Panc1 (cell line): ENCODE data around the gene IGFBP6. TPM values are rescaled to one million over a fixed set of nuclear protein-coding genes. Genes with fewer than 3 reads are reported as not detected.
A peak's percentile ranks its signal among the peaks of the same experiment; 100 is the strongest.

Experiments
- ATAC-seq: fragments of 200-7000 bp; cut with Tn5 transposase; 2 replicates; pipeline ENCODE4 v1.9.1; 2020; ENCODE audit warnings: mild to moderate bottlenecking, moderate library complexity
- BruUV-seq: library from RNA; stranded (reverse); fragments of 400-500 nt; replicated peaks from 2 replicates; lab custom pipeline; 2021; lab: Mats Ljungman, UMichigan
- CTCF ChIA-PET: fragments of 300-600 bp; sonication (Branson Sonifier 250); formaldehyde crosslinking; loops from one replicate; lab custom pipeline; 2022; ENCODE audit warnings: antibody characterized with exemption; lab: Charles Lee
- POLR2A ChIA-PET: fragments of 300-600 bp; sonication (Branson Sonifier 250); formaldehyde crosslinking; loops from one replicate; lab custom pipeline; 2022; ENCODE audit warnings: antibody characterized with exemption; lab: Charles Lee
- DNase-seq: peaks from one replicate; pipeline ENCODE4 v3.0.0-alpha.2; 2010; ENCODE audit warnings: low read depth, low spot score
- H3K27ac ChIP-seq: 2 replicates; pipeline ENCODE4 v1.5.1; 2011; ENCODE audit warnings: mild to moderate bottlenecking, low read length, inconsistent platforms
- H3K27me3 ChIP-seq: fragments of 200-500 bp; sonication (Bioruptor generic); 2 replicates; pipeline ENCODE4 v1.6.0; 2014; ENCODE audit warnings: low read length, inconsistent platforms; ENCODE audit not compliant: control insufficient read depth, insufficient read depth
- H3K36me3 ChIP-seq: fragments of 200-500 bp; sonication (Bioruptor generic); 2 replicates; pipeline ENCODE4 v1.5.1; 2014; ENCODE audit warnings: inconsistent platforms, mild to moderate bottlenecking, low read length, moderate library complexity; ENCODE audit not compliant: control insufficient read depth, insufficient read depth
- H3K4me1 ChIP-seq: 2 replicates; pipeline ENCODE4 v1.5.1; 2011; ENCODE audit warnings: inconsistent platforms, mild to moderate bottlenecking, low read length, moderate library complexity; ENCODE audit not compliant: control insufficient read depth, insufficient read depth
- H3K4me3 ChIP-seq, 2 experiments: 2 replicates each; pipeline ENCODE4 v1.5.1; 2011 to 2012; ENCODE audit warnings: low read depth in 2 of 2, low read length in 2 of 2, mild to moderate bottlenecking in 2 of 2, inconsistent platforms in 1 of 2, moderate library complexity in 1 of 2
- H3K9me3 ChIP-seq: fragments of 200-500 bp; sonication (Bioruptor generic); 2 replicates; pipeline ENCODE4 v1.5.1; 2014; ENCODE audit warnings: low read depth, mild to moderate bottlenecking, inconsistent platforms, low read length, moderate library complexity; ENCODE audit not compliant: control insufficient read depth, insufficient read depth
- POLR2AphosphoS5 ChIP-seq: IDR thresholded peaks from 2 replicates; pipeline ENCODE4 v1.6.1; 2012; ENCODE audit warnings: mild to moderate bottlenecking, low read depth, low read length, moderate library complexity
- SIN3A ChIP-seq: IDR thresholded peaks from 2 replicates; pipeline ENCODE4 v1.6.1; 2012; ENCODE audit warnings: low read depth, mild to moderate bottlenecking, low read length, moderate library complexity, borderline replicate concordance; ENCODE audit not compliant: insufficient read depth
- TCF7L2 ChIP-seq: IDR thresholded peaks from 2 replicates; pipeline ENCODE4 v1.6.1; 2011; ENCODE audit warnings: mild to moderate bottlenecking, low read depth, low read length, inconsistent platforms
- in situ Hi-C: cut with HindIII; loops from 2 replicates; pipeline ENCODE4 v1.10.0; 2016; ENCODE audit warnings: low sequenced_read_pairs, low pct_unique_long_range_greater_than_20kb
- intact Hi-C: fragments of 100-400 bp; cut with micrococcal nuclease; formaldehyde crosslinking; loops from one replicate; pipeline ENCODE4 v1.10.0; 2022; ENCODE audit not compliant: unreplicated experiment
- total RNA-seq: library from RNA; stranded (reverse); gene quantifications from one replicate; pipeline ENCODE4 v1.2.1, GENCODE V29; 2021; ENCODE audit not compliant: unreplicated experiment
- TF ChIP-seq, protein P1 (sequence below): fragments of 450-650 bp; IDR thresholded peaks from 2 replicates; pipeline ENCODE4 v1.5.1; 2017; ENCODE audit warnings: mild to moderate bottlenecking
- TF ChIP-seq, protein P2 (sequence below), 2 experiments: IDR thresholded peaks; 2 replicates each; pipeline ENCODE4 v1.6.1; 2011 to 2012; ENCODE audit warnings: low read depth in 2 of 2, control low read depth in 1 of 2, low read length in 1 of 2, mild to moderate bottlenecking in 1 of 2, moderate library complexity in 1 of 2; ENCODE audit not compliant: insufficient read depth in 1 of 2

Gene IGFBP6
- total RNA-seq, 1 experiment from 2014 or later: 4.7 TPM

DNA sequence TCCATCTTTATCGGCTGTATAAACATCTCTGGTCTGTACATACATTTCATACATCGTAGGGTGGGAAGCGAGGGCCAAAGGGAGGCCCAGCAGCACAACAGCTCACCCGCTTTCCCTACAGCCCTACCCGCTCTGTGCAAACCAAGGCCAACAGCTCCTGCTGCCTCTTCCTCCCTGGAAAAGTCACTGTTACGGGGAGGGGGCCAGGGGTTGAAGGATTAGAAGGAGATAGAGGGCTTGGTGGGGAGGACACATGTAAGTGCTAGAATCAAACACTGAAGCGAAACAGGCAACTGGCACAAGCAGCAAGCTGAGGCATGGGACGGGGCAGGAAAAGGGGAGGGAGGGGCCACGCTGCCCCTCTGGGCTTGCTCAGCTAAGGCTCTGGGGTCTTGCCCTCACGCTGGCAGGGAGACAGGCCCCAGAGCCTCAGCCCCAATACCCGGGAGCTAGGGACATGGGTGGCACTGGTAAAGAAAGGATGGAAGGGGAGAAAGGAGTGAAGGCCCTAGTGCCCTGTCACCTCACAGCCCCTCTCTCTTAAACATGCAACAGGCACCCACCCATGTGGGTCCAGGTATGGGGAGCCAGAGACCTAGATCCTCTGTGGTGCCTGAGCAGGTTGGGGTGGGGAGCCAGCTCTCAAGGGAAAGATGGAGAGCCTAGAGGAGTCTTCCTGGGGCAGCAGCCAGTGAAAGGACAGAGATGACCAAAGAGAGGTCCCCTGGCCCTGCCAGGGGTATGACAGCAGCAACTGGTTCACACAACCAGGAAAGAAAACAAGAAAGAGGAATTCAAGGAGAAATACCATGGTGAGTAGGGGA is 32.6 kb upstream of the IGFBP6 start:
- H3K9me3 ChIP-seq: no peaks in the 10 kb centered on the region
- intact Hi-C loops (loop anchor here (1.0 to 10.0 kb wide), 2 partner anchors 34 to 90 kb away; no protein-coding TSS in a partner anchor), in situ Hi-C loops (no loop called here)
- H3K27ac ChIP-seq: no peak overlapping the region
- no peak for DNase-seq
- no peaks in the 10 kb centered on the region for H3K27me3 ChIP-seq
- H3K4me1 ChIP-seq: peaks cover 13% of the 10 kb centered on the region
- BruUV-seq: no TSS peak
- no peak for ATAC-seq
- TF ChIP-seq, protein P1, sequence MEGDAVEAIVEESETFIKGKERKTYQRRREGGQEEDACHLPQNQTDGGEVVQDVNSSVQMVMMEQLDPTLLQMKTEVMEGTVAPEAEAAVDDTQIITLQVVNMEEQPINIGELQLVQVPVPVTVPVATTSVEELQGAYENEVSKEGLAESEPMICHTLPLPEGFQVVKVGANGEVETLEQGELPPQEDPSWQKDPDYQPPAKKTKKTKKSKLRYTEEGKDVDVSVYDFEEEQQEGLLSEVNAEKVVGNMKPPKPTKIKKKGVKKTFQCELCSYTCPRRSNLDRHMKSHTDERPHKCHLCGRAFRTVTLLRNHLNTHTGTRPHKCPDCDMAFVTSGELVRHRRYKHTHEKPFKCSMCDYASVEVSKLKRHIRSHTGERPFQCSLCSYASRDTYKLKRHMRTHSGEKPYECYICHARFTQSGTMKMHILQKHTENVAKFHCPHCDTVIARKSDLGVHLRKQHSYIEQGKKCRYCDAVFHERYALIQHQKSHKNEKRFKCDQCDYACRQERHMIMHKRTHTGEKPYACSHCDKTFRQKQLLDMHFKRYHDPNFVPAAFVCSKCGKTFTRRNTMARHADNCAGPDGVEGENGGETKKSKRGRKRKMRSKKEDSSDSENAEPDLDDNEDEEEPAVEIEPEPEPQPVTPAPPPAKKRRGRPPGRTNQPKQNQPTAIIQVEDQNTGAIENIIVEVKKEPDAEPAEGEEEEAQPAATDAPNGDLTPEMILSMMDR: no peak
- no peak for TF ChIP-seq TCF7L2
- no peak for TF ChIP-seq POLR2AphosphoS5
- no peak for TF ChIP-seq SIN3A
- TF ChIP-seq, protein P2, sequence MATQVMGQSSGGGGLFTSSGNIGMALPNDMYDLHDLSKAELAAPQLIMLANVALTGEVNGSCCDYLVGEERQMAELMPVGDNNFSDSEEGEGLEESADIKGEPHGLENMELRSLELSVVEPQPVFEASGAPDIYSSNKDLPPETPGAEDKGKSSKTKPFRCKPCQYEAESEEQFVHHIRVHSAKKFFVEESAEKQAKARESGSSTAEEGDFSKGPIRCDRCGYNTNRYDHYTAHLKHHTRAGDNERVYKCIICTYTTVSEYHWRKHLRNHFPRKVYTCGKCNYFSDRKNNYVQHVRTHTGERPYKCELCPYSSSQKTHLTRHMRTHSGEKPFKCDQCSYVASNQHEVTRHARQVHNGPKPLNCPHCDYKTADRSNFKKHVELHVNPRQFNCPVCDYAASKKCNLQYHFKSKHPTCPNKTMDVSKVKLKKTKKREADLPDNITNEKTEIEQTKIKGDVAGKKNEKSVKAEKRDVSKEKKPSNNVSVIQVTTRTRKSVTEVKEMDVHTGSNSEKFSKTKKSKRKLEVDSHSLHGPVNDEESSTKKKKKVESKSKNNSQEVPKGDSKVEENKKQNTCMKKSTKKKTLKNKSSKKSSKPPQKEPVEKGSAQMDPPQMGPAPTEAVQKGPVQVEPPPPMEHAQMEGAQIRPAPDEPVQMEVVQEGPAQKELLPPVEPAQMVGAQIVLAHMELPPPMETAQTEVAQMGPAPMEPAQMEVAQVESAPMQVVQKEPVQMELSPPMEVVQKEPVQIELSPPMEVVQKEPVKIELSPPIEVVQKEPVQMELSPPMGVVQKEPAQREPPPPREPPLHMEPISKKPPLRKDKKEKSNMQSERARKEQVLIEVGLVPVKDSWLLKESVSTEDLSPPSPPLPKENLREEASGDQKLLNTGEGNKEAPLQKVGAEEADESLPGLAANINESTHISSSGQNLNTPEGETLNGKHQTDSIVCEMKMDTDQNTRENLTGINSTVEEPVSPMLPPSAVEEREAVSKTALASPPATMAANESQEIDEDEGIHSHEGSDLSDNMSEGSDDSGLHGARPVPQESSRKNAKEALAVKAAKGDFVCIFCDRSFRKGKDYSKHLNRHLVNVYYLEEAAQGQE (IDR thresholded peaks at IDR 0.05; ENCODE audit: insufficient read depth in 1 of 2, low read depth in 2 of 2, low read length in 1 of 2): no peak
- ChIA-PET CTCF (interaction anchor here (0.5 to 2.6 kb wide), 12 partner anchors 11 to 186 kb away, joined by 3 to 43 read pairs (median 6); partner anchors contain the start of genes SOAT2 and SPRYD3), POLR2A (interaction anchor here (0.6 kb wide), 1 partner anchor 17 kb away, joined by 4 read pairs; no protein-coding TSS in a partner anchor)
- no peaks in the 10 kb centered on the region; the same call in 1 of the 2 replicates for H3K36me3 ChIP-seq
- no peak overlapping the region for H3K4me3 ChIP-seq

DNA sequence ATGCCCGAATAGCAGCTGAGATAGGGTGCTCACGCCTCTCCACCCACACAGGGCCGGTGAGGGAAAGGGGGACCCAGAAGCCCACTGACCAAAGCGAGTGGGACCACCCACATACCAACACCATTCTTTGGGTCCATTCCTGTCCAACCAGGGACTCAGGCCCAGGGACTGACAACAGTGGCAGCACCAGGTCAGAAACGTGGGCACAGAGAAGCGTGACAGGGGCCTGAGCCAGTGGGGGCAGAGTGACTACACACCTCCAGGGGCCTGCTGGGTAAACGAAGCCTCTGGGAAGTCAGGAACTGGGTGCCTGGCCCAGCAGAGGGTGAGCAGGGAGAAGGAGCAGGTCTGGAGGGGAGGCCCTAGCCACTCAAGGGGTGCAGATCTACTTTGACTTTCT is 32.0 kb upstream of the IGFBP6 start:
- no peaks in the 10 kb centered on the region; the same call in 1 of the 2 replicates for H3K36me3 ChIP-seq
- POLR2A ChIA-PET: interaction anchor here (0.6 kb wide), 1 partner anchor 18 kb away, joined by 4 read pairs; no protein-coding TSS in a partner anchor
- CTCF ChIA-PET: interaction anchor here (0.5 to 2.6 kb wide), 14 partner anchors 11 to 186 kb away, joined by 3 to 43 read pairs (median 5); partner anchors contain the start of genes SOAT2 and SPRYD3
- H3K27ac ChIP-seq: no peak overlapping the region
- H3K9me3 ChIP-seq: no peaks in the 10 kb centered on the region
- intact Hi-C loops: loop anchor here (1.0 to 10.0 kb wide), 2 partner anchors 34 to 89 kb away; no protein-coding TSS in a partner anchor
- in situ Hi-C loops: no loop called here
- no peaks in the 10 kb centered on the region for H3K27me3 ChIP-seq
- H3K4me3 ChIP-seq: no peak overlapping the region
- BruUV-seq: TSS peak; percentile 64
- peaks cover 13% of the 10 kb centered on the region for H3K4me1 ChIP-seq
- TF ChIP-seq SIN3A (no peak), TCF7L2 (no peak), POLR2AphosphoS5 (no peak)
- TF ChIP-seq, protein P2 (IDR thresholded peaks at IDR 0.05; ENCODE audit: insufficient read depth in 1 of 2, low read depth in 2 of 2, low read length in 1 of 2): no peak
- TF ChIP-seq, protein P1: no peak
- DNase-seq (no peak), ATAC-seq (peak; percentile 14; the same call in 1 of the 2 replicates)
